IPS DF 6.9 (cell line): ENCODE measurements around the gene ARID1B.
A peak's percentile ranks its signal among the peaks of the same experiment; 100 is the strongest.

ENCODE experiments used
- DNase-seq: peaks from one replicate; pipeline ENCODE4 v3.0.0-alpha.2; 2013; ENCODE audit warnings: low read depth, low spot score
- H3K27ac ChIP-seq: one replicate; pipeline ENCODE4 v1.5.1; 2013; ENCODE audit warnings: low read length, control low read depth
- H3K27me3 ChIP-seq: 2 replicates; pipeline ENCODE4 v1.6.1; 2013; ENCODE audit warnings: mild to moderate bottlenecking, low read length; ENCODE audit not compliant: control insufficient read depth, insufficient read depth
- H3K36me3 ChIP-seq: 2 replicates; pipeline ENCODE4 v1.6.1; 2013; ENCODE audit warnings: low read length; ENCODE audit not compliant: control insufficient read depth, insufficient read depth
- H3K4me1 ChIP-seq: 2 replicates; pipeline ENCODE4 v1.6.1; 2013; ENCODE audit warnings: low read length; ENCODE audit not compliant: control insufficient read depth, insufficient read depth
- H3K4me3 ChIP-seq: 2 replicates; pipeline ENCODE4 v1.5.1; 2013; ENCODE audit warnings: mild to moderate bottlenecking, low read length
- H3K9me3 ChIP-seq: 2 replicates; pipeline ENCODE4 v1.6.1; 2013; ENCODE audit warnings: low read length, inconsistent platforms; ENCODE audit not compliant: control insufficient read depth, insufficient read depth
- WGBS: extraction: QIAGEN DNeasy Blood & Tissue Kit; methylation state at CpG from one replicate; pipeline ENCODE4 v1.1.7; 2013; ENCODE audit warnings: mixed read lengths, missing lambda C conversion rate; ENCODE audit not compliant: insufficient read length, insufficient coverage; 5-methylcytosine and 5-hydroxymethylcytosine counted together

Gene ARID1B

GRCh38 chr6:157017861-157018260 lies 240.7 kb downstream of the ARID1B start:
- Histone ChIP-seq H3K36me3 (no peaks in the 10 kb centered on the region), H3K27ac (no peak overlapping the region), H3K4me3 (no peak overlapping the region), H3K27me3 (no peaks in the 10 kb centered on the region), H3K9me3 (no peaks in the 10 kb centered on the region), H3K4me1 (peaks cover 4% of the 10 kb centered on the region; the same call in 1 of the 2 replicates)
- DNase-seq: no peak

GRCh38 chr6:157019115-157019641 lies 242.0 kb downstream of the ARID1B start:
- Histone ChIP-seq H3K27ac (no peak overlapping the region), H3K36me3 (no peaks in the 10 kb centered on the region), H3K27me3 (no peaks in the 10 kb centered on the region), H3K9me3 (no peaks in the 10 kb centered on the region), H3K4me3 (no peak overlapping the region), H3K4me1 (peaks cover 2% of the 10 kb centered on the region; the same call in 1 of the 2 replicates)
- no CpG with 5 or more reads among the region's 2 CpGs for WGBS
- DNase-seq: no peak

GRCh38 chr6:157019733-157020132 lies 242.6 kb downstream of the ARID1B start:
- H3K4me1 ChIP-seq: peaks cover 2% of the 10 kb centered on the region; the same call in 1 of the 2 replicates
- no peak for DNase-seq
- no peaks in the 10 kb centered on the region for H3K9me3 ChIP-seq
- H3K36me3 ChIP-seq: no peaks in the 10 kb centered on the region
- no CpG with 5 or more reads among the region's 7 CpGs for WGBS
- no peak overlapping the region for H3K27ac ChIP-seq
- H3K4me3 ChIP-seq: no peak overlapping the region
- H3K27me3 ChIP-seq: no peaks in the 10 kb centered on the region

- no peaks in the 10 kb centered on the region for H3K27me3 ChIP-seq
- peak overlapping the region; percentile 80; the same call in 1 of the 2 replicates for H3K4me3 ChIP-seq
- no peaks in the 10 kb centered on the region for H3K9me3 ChIP-seq
- no CpG with 5 or more reads among the region's 4 CpGs for WGBS
- H3K27ac ChIP-seq: no peak overlapping the region
- no peak for DNase-seq
- no peaks in the 10 kb centered on the region for H3K36me3 ChIP-seq
- peaks cover 2% of the 10 kb centered on the region; the same call in 1 of the 2 replicates for H3K4me1 ChIP-seq
Measured at GRCh38 chr6:157020398-157020797, 243.2 kb downstream of the ARID1B start.

- no peaks in the 10 kb centered on the region for H3K27me3 ChIP-seq
- no peak for DNase-seq
- WGBS: no CpG with 5 or more reads among the region's 40 CpGs
Measured at GRCh38 chr6:157020881-157021343, 243.7 kb downstream of the ARID1B start.

GRCh38 chr6:157021344-157021992 lies 244.3 kb downstream of the ARID1B start:
- no CpG with 5 or more reads among the region's 84 CpGs for WGBS
- Histone ChIP-seq H3K4me3 (peak overlapping the region; percentile 80; the same call in 1 of the 2 replicates), H3K9me3 (no peaks in the 10 kb centered on the region), H3K4me1 (peaks cover 2% of the 10 kb centered on the region; the same call in 1 of the 2 replicates), H3K27ac (no peak overlapping the region), H3K36me3 (no peaks in the 10 kb centered on the region), H3K27me3 (no peaks in the 10 kb centered on the region)
- DNase-seq: no peak

More at GRCh38 chr6:157020881-157021343, 243.7 kb downstream of the ARID1B start:
- Histone ChIP-seq H3K9me3 (no peaks in the 10 kb centered on the region), H3K36me3 (no peaks in the 10 kb centered on the region), H3K4me1 (peaks cover 2% of the 10 kb centered on the region; the same call in 1 of the 2 replicates), H3K4me3 (peak overlapping the region; percentile 80; the same call in 1 of the 2 replicates), H3K27ac (no peak overlapping the region)

- Histone ChIP-seq H3K4me3 (peak overlapping the region; percentile 80; the same call in 1 of the 2 replicates), H3K9me3 (no peaks in the 10 kb centered on the region), H3K36me3 (no peaks in the 10 kb centered on the region), H3K27ac (no peak overlapping the region), H3K27me3 (no peaks in the 10 kb centered on the region), H3K4me1 (peaks cover 2% of the 10 kb centered on the region; the same call in 1 of the 2 replicates)
- no CpG with 5 or more reads among the region's 33 CpGs for WGBS
- DNase-seq: no peak
Measured at GRCh38 chr6:157021993-157022740, 245.0 kb downstream of the ARID1B start.

- no peaks in the 10 kb centered on the region for H3K36me3 ChIP-seq
- peaks cover 2% of the 10 kb centered on the region; the same call in 1 of the 2 replicates for H3K4me1 ChIP-seq
- no CpG with 5 or more reads among the region's 2 CpGs for WGBS
- H3K4me3 ChIP-seq: no peak overlapping the region
- H3K27ac ChIP-seq: no peak overlapping the region
- H3K9me3 ChIP-seq: no peaks in the 10 kb centered on the region
- no peak for DNase-seq
- no peaks in the 10 kb centered on the region for H3K27me3 ChIP-seq
Measured at GRCh38 chr6:157023958-157024357, 246.8 kb downstream of the ARID1B start.

GRCh38 chr6:157024745-157025144 lies 247.6 kb downstream of the ARID1B start:
- no peak for DNase-seq
- WGBS: no CpG with 5 or more reads among the region's 3 CpGs
- Histone ChIP-seq H3K4me1 (no peaks in the 10 kb centered on the region), H3K9me3 (no peaks in the 10 kb centered on the region), H3K27me3 (no peaks in the 10 kb centered on the region), H3K4me3 (no peak overlapping the region), H3K27ac (no peak overlapping the region), H3K36me3 (no peaks in the 10 kb centered on the region)

GRCh38 chr6:157025437-157025836 lies 248.3 kb downstream of the ARID1B start:
- H3K27ac ChIP-seq: no peak overlapping the region
- no CpG with 5 or more reads among the region's 1 CpG for WGBS
- no peaks in the 10 kb centered on the region for H3K27me3 ChIP-seq
- H3K9me3 ChIP-seq: no peaks in the 10 kb centered on the region
- no peaks in the 10 kb centered on the region for H3K36me3 ChIP-seq
- H3K4me3 ChIP-seq: no peak overlapping the region
- DNase-seq: no peak
- H3K4me1 ChIP-seq: no peaks in the 10 kb centered on the region
